CD4-positive, alpha-beta T cell treated with Interleukin-15 for 1 hour (primary cell): ENCODE data around the gene MST1.

Experiments used
- DNase-seq: peaks from one replicate; pipeline ENCODE4 v3.0.0-alpha.2; 2020

Gene MST1

DNA sequence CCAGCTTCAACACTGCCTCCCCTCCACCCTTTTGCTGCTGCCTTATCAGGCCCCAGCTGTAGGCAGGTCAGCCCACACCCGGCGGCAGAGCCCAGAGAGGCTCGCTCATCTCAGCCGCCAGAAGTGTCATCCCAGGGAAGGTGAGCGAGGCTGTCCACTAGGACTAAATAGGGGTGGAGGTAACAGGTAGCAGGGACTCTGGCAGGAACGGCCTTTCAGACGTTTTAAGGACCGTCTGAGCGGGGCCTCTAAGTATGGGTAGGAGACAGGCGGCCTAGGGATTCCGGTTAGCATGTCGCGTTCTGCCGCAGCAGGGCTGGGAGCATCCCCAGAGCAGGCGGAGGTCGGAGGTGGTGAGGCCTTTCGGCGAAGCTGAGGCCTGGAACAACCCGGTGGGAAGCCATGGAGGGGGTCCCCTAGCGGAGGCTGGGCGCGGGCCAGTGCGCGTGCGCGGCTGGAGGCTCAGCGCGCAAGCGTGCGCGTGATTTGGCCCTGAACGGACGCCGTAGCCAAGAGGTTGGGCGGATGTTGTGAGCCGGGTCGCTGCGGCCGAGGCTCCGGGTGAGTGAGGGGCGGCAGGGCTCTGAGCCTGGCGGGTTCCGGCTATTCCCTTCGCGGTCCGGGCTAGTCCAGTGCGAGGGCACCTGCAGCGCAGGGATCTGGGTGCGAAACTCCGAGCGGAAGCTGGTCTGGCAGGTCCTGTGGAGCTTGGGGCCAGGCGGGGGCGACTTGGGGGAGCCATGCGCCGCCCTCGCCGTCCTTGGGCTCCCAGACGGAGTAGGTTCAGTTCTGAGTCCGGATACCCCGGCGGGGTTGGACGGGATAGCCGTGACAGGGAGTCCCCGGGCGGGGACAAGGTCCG lies at the start of gene MST1, which contains the start of gene RNF123:
Gene MST1 (minus strand): TSS at position 429 of the 862 bp plus-strand sequence. CDS start 783 bp downstream, outside the sequence.
Gene RNF123 (plus strand): TSS at position 512 of the 862 bp plus-strand sequence. CDS start 1,609 bp downstream, outside the sequence.
- peak; percentile 90 for DNase-seq

DNA sequence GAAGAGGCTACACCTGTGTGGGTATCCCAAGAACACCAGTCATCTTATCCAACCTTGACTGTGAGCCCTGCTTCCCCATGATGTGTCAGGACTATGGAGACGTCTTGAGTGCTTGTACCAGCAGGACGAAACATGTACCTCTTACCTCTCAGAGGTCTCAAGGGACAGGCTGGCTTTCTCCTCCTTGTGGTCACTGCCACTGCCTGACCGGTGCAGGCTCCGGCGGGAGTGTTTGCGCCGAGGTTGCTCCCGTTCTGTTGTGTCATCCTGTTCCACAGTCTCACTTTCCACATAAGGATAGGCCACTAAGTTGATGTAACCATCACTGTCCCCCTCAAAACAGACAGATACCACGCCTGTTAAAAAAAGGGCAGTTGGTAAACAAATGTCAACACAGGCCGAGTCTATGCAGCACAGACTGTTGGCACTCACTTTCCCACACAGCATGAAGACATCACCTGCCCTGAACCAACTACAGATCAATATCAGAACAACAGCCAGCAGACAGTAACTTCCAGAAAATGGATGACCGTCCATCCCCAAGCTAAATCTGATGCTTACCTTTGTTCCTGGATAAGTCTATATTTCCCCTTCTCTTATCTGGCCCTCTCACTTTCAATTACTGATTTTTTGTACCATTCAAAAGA lies 48.9 kb upstream of the MST1 start:
- no peak for DNase-seq

DNA sequence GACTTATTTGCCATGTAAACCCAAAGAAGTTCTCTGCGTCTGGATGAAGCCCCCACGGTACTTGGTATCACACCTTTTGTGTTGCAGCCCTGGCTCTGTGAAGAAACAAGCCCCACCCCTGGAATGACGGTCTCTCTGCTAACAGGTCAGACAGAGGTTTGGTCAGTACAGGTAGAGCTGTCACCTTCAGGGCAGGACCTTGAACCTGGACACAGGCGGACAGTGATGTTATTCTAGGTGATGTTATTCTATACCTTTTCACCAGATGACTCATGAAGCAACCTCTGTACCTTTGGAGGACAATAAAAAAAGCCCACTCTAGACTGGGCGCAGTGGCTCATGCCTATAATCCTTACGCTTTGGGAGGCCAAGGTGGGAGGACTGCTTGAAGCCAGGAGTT lies 45.5 kb upstream of the MST1 start:
- no peak for DNase-seq

DNA sequence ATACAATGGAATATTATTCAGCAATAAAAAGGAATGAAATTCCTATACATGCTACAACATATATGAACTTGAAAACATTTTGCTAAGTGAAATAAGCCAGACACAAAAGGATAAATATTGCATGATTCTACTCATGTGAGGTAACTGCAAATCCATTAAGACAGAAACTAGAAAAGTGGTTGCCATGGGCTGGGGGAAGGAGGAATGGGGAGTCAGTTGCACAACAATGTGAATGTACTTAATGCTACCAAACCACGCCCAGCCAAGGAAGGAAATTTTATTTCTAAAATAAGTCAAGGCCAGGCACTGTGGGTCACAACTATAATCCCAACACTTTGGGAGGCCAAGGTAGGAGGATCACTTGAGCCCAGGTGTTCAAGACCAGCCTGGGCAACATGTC lies 44.3 kb upstream of the MST1 start:
- DNase-seq = no peak

DNA sequence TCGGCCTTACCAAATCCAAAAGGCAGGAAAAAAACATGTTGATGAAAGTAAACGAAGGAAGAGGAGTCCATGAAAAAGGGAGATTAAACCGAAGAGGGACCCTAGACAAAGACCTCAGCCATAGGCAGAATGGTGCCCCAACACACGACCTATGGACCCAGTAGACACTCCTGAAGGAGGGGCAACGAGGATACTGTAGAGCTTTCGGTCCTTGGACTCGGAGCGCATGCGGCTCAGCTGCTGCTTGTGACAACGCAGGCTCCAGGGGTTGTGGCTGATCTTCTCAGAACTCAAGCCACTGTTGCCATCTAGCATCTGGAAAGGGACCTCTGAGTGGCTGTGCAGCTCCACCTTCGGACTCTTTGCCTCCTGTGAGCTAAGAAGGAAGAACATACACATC lies 43.3 kb upstream of the MST1 start:
- DNase-seq = no peak

DNA sequence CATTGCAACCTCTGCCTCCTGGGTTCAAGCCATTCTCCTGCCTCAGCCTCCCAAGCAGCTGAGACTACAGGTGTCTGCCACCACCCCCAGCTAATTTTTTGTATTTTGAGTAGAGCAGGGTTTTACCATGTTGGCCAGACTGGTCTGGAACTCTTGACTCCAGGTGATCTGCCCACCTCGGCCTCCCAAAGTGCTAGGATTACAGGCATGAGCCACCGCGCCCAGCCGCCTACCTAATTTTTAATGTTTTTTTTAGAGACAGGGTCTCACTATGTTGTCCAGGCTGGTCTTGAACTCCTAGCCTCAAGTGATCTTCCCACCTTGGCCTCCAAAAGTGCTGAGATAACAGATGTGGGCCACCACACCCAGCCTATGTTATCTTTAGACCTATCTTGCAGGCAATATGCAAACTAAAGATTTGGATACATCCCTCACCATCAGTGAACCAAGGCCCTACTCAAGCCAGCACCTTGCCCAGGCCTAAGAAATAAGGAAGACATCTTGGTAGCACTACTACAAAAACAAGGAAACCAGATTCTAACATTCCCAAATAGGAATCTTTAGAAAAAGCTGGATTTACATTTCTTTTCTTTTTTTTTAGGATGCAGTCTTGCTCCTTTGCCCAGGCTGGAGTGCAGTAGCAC lies 40.8 kb upstream of the MST1 start:
- DNase-seq = no peak

DNA sequence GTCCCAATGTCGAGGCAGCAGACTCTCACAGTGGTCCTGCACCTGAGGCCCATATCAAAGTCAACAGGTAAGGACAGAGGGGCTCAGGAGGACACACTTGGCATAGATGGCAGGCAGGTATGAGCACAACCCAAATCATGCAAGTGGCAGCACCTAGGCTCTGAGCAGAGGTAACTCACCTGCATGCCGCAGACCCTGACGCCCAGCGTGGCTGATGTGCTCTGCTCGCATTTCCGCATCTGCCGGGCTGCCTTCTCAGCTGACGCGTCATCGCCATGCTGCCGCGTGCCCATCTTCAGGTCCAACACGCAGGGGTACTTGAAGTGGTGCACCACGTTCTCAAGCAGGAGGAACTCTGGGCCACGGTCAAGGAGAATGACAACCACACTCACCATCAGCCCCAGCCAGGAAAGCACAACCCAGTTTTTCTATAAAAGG lies 38.7 kb upstream of the MST1 start:
- DNase-seq = peak; percentile 16

DNA sequence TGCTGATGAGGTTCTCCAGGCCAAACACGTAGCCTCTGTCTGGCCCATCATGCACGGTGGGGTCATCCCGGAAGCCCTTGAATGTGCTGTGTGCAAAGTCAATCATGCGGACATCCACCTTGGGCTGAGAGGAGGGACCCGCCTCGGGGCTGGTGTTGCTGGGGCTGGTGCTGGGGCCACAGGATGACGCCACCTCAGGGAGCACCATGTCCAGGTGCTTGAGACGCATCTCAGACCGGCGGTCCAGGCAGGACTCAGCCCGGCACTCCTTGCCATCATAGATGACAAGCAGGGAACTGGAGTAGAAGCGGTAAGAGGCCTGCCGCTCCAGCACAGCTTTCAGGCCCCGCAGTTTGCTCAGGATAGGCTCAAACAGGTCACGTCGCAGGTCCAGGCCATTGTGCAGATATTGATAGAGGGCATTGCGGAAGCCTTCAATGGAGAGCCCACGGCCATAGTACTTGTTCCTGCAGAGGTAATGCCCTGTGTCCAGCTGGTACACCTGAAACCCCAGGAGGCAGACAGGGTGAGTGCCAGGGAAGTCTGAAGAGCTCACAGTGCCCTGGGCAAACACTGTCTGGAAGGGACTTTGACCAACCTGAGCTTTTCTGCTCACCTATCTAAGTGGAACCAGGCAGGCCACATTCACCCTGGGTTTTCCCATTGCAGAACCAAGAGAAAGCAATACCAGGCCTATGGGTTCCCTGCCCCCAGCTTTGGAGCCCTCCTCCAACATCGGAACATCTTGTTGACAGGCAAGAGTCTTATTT lies 38.1 kb upstream of the MST1 start:
- peak; percentile 17 for DNase-seq

DNA sequence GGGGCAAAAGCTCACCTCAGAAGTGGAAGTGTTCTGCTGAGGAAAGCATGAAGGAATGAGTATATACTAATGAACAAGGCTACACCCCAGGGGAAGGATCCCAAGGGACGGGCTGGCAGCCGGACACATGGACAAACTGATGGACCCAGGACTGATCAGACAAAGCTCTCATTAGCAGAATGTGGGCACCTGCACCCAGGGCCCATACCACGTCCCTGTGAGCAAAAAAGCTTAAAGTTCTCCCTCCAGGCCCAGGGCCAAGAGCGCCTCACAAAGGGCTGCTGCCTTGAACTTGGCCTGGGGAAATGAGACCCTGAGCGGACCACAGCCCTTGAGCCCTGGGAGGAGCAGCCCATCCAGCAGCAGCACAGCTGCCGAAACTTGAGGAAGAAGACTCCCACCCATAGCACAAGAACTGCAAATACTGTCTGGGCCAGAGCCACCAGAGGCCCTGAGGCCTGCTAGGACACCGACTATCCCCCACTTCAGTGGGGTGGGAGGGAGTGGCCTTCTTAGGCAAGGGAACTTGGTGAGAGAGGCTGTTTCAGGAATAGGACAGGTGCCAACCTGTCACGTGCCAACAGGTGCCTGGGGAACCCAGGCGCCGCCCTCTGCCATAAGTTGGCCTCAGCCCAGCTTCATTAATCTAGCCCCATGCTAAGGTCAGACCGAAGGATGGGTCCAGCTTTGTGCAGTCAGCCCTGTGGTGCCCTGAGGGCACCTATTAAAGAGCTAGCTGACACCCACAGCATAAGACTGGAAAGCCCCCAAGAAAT lies 36.8 kb upstream of the MST1 start:
- DNase-seq = peak; percentile 5

DNA sequence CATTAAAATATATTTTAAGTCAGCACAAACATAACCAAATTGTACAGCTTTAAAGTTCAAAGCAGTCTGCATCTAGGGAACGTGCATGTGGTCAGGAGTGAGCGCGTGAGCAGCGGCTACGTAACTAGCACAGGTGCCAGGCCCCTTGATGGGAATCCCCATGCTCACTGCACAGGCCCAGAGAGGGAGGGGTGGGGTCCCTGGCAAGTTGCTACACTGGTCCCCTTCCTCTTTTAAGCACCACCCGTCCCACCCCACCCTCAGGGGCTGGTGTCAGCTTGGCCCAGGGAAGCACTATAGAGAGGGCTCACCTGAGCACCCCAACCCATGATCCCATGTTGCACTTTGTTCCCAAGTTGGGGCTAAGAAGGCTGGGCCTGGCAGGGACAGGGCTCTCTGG lies 35.3 kb upstream of the MST1 start:
- peak; percentile 81 for DNase-seq

DNA sequence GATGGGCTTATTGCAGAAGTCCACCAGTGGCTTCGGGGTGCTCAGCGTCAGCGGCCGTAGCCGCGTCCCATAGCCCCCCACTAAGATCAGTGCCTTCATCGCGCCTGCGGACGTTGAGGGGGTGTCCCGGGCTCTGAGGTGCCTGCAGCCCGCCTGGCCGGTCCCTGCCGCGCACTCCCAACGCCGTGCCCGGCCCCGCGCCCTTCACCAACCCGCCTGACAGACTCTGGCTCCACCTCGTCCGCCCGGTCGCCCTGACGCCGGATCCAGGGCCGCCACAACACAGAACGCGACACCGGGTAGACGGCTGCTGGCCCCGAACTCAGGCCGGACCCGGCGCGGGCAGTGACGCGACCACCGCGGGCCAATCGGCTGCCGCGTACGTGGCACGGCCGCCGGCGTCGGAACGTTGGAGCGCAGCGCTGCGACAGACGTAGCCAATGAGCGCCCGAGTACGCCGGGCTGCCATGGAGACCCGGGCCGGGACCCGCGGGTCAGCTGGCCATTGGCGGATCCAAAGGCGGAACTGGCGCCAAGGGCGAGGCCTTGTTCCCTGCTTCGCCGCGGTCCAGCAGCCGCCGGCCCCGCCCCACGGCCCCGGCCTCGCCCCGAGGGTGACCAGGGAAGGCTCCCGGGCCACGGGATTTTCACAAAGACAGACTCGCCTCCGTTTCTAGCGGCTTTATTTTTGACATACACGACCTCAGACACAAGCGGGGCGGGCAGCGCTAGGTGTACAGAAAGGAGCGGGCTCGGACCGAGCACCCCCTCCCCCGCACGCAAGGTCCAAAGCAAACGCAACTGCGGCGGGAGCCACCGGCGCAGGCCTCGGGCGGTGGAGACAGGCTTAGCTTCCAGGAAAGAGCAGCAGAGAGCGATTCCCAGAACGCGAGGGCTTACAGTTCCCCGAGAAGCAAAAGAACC lies 34.6 kb upstream of the MST1 start, which contains the start of gene GMPPB:
Gene GMPPB (minus strand): TSS at position 324 of the 924 bp plus-strand sequence. CDS start 225 bp downstream, at position 99.
- peak; percentile 94 for DNase-seq

DNA sequence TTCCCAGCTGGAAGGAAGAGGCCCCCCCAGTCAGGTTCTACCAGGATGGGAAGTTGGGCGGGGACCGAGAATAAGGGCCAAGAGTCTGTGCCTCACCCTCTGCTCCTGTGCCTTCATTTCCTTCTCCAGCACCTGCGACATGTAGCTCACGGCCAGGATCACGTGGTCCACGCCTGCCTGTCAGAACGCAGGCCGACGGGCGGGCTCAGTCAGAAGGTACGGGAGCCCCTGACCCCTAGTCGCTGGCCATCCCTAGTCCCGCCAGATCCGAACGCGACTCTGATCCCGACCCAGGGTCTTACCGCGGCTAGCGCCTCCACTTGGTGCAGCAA lies 34.0 kb upstream of the MST1 start:
- peak; percentile 63 for DNase-seq

DNA sequence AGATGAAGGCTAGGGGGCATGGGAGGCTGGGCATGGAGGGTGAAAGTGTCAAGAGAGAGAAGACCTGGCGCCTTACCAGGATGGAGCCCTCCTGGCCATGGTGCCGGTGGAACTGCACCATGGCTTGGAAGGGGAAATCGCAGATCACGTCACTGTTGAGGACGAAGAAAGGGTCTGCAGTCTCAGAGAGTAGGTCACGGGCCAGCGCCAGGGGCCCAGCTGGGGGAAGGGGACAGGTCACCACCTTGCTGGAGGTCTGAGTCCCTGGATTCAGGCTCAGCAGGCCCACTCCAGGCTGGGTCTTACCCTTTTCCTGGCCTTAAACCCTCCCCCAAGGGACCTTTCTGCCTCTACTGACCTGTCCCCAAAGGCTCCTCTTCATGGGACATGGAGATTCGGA lies 33.6 kb upstream of the MST1 start:
- DNase-seq = peak; percentile 15

DNA sequence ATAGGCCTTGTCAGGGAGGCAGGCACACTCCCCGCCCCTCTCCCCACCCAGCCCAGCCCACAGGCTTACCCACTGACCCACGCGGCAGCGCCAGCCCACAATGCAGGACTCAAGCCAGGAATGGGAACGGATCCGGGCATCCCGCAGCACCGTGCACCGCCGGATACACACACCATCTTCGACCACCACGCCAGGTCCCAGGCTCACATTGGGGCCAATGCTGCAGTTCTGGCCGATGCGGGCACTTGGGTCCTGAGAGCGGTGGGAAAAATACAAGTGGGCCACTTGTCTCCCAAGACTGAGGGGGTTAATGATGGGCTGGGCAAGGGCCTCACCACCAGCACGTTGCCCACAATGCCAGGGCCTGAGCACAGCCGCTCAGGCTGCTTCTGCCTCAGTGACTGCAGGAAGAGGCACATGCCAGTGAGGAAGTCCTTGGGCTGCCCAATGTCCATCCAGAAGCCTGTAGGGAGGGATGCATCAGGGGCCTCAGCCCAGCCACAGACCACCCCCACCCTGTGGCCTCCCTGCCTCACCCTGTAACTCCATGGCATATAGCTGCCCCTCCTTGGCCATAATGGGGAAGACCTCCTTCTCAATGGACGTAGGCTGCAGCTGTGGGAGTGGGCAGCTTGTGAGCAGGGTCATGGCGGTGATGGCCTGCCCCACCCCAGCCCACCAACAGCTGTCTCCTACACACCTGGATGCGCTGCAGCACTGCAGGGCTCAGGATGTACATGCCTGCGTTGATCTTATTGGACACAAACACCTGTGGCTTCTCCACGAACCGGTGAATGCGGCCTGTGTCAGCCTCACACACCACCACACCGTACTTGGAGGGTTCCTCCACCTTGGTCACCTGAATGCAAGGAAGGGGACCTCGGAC lies 32.9 kb upstream of the MST1 start:
- peak; percentile 10 for DNase-seq

DNA sequence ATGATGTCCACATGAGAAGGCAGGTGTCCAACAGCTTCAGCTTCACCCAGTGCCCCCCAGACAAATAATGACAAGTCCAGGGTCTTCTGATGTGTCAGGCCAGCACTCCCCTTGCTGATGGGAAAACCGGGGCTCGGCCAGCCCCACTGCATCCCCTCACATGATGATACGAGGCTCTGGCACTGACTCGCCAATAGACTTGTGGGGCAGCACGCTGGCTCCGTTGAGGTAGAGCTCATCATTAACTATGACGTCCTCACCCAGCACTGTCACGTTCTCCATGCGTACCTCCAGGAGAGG lies 32.3 kb upstream of the MST1 start:
- DNase-seq = no peak

DNA sequence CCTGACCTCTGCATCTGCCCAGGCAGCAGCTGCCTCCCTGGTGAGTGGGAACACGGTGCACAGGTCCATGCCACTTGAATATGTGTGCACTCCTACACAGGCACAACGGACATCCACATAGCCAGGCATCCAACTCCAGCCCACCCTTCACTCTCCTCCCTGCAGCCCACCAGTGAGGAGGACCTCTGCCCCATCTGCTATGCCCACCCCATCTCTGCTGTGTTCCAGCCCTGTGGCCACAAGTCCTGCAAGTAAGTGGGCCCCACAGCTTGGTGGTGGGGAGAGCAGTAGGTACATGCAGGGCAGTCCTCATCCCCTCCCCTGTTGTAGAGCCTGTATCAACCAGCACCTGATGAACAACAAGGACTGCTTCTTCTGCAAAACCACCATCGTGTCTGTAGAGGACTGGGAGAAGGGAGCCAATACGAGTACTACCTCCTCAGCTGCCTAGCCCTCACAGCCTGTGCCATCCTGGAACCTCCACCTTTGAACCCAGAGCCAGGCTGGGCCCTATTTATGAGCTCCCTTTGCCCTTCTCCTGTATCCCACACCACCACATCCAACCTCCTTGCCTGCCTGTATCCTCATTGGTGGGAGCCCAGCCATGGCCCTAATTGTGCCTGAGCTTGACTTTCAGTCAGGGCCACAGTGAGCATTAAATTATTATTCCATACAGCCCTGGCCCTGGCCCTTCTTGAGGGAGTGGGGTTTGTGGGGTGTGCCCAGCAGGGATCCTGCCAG lies 31.8 kb upstream of the MST1 start:
- no peak for DNase-seq

DNA sequence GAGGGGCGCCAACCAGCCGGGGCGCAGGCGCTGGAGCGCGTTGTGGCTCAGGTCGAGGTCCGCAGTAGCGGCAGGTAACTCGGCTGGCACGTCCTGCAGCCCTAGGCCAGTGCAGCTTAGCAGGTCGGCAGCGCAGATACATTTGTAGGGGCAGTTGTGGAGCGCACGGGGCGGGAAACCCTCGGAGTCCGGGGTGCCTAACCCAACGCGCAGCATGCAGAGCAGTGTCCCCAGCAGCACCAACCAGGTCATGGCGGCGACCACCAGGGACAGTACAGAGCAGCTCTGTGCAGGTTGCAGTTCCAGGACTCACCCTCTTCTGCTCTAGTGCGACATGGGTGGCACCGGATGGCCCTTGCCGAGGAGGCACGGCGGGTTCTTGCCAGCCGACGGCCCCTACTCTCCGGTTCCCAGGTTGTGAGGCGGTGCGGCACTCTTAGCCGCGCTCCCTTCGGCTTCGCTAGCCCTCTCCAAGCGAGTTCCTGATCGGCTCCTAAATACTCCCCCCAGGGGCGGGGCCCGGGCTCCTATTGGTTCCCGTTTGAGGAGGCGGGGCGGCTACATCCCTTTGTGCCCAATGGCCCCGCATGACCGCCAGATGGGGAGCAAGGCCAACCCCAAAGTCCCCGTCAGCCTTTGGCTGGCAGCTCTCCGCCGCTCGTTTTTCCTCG lies 30.1 kb upstream of the MST1 start, which contains the start of gene AMIGO3:
Gene AMIGO3 (minus strand): TSS at position 471 of the 671 bp plus-strand sequence. CDS start 219 bp downstream, at position 252.
- DNase-seq = peak; percentile 90

DNA sequence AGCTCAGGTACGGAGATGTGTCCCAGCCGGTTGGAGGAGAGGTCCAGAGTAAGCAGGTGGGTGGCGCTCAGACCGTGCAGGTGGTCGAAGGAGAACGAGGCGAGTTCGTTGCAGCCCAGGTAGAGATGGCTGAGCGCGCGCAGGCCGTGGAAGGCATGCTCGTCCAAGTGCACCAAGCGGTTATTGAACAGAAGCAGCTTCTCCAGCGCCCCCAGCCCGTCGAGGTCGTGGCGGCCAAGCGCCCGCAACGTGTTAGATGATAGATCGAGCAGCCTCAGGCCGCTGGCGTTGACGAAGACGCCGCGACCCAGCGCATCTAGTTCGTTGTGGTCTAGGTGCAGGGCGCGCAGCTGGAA lies 29.6 kb upstream of the MST1 start:
- DNase-seq = no peak
